ENCODE data around the gene FLAD1.

DNA sequence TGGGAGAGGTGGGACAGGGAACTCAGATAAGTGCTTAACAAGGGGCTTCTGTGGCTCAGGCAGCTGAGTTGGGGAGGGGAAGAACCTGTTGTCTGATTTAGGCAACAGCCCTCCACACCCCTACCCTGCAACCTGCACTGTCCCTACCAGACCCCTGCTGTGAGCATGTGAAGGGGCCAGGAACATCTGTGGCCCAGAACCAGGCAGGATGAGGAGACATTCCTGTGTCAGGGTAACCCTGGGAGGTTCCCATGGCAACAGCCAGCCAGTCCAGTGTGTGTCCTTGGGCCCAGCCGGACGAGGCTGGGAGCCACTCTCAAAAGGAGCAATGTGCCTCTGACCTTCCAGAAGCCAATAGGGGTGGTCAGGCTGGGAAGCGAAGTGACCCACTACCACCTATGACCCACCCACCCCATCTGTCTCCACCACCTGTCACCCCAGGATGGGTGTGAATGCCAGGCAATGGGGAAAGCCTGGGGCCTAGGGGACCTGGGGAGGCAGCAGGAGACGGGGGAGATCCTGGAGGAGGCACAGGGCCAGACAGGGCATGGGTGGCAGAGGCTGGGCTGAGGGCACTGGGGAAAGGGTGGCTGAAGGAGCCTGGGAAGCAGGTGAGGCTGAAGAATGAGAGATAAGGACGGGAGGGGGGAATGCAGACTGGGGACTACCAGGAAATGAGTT, 41.7 kb upstream of the FLAD1 start:
- no peak for TF ChIP-seq CTCF (IDR thresholded peaks at IDR 0.05)
- peak in 1 of 2 donors; percentile 17 for TF ChIP-seq POLR2A (IDR thresholded peaks at IDR 0.05)

Measured in adrenal gland (tissue), 5 donors.